Esophagus squamous epithelium (tissue), 4 donors: ENCODE data around the gene KIF1B.
"Not testable (repeated sequence)": the region's sequence is repeated elsewhere in the genome, so short reads cannot be mapped to it uniquely, and the experiment has no call there.

Experiments used
- POLR2A ChIP-seq, 4 donors: fragments of 450-650 bp; IDR thresholded peaks; one replicate each; pipeline ENCODE4 v1.6.1; 2017; ENCODE audit warnings: antibody characterized with exemption in 4 of 4, mild to moderate bottlenecking in 4 of 4, moderate library complexity in 3 of 4
- TF ChIP-seq, protein P1 (sequence below), 6 experiments: fragments of 450-650 bp in 4 of 6; fragments of 200-600 bp in 2 of 6; sonication (generic) in 2 of 6; IDR thresholded peaks; one replicate each; pipeline ENCODE4 v1.5.1; 2016 to 2019; ENCODE audit warnings: antibody characterized with exemption in 6 of 6, mild to moderate bottlenecking in 4 of 6, moderate library complexity in 4 of 6

DNA sequence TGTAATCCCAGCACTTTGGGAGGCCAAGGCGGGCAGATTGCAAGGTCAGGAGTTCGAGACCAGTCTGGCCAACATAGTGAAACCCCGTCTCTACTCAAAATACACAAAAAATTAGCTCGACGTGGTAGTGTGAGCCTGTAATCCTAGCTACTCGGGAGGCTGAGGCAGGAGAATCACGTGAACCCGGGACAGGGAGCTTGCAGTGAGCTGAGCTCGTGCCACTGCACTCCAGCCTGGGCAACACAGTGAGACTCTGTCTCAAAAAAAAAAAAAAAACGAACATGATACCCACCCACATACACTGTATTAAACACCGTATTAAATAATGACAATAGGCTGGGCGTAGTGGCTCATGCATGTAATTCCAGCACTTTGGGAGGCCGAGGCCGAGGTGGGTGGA, 5.2 kb upstream of the KIF1B start:
- TF ChIP-seq, protein P1, sequence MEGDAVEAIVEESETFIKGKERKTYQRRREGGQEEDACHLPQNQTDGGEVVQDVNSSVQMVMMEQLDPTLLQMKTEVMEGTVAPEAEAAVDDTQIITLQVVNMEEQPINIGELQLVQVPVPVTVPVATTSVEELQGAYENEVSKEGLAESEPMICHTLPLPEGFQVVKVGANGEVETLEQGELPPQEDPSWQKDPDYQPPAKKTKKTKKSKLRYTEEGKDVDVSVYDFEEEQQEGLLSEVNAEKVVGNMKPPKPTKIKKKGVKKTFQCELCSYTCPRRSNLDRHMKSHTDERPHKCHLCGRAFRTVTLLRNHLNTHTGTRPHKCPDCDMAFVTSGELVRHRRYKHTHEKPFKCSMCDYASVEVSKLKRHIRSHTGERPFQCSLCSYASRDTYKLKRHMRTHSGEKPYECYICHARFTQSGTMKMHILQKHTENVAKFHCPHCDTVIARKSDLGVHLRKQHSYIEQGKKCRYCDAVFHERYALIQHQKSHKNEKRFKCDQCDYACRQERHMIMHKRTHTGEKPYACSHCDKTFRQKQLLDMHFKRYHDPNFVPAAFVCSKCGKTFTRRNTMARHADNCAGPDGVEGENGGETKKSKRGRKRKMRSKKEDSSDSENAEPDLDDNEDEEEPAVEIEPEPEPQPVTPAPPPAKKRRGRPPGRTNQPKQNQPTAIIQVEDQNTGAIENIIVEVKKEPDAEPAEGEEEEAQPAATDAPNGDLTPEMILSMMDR (IDR thresholded peaks at IDR 0.05), result not testable (repeated sequence)
- not testable (repeated sequence) for TF ChIP-seq POLR2A (IDR thresholded peaks at IDR 0.05)
